PC-9 (cell line): ENCODE results near the gene ADORA1. TPM values are rescaled to one million over a fixed set of nuclear protein-coding genes. Genes with fewer than 3 reads are reported as not detected.

Source experiments
- BruUV-seq: library from RNA; stranded (reverse); fragments of 400-500 nt; replicated peaks from 2 replicates; lab custom pipeline; 2021; lab: Mats Ljungman, UMichigan
- CTCF ChIA-PET: fragments of 300-600 bp; sonication (Branson Sonifier 250); formaldehyde crosslinking; loops from one replicate; lab custom pipeline; 2022; ENCODE audit warnings: antibody characterized with exemption; lab: Charles Lee
- POLR2A ChIA-PET: fragments of 300-600 bp; sonication (Branson Sonifier 250); formaldehyde crosslinking; loops from one replicate; lab custom pipeline; 2022; ENCODE audit warnings: antibody characterized with exemption; ENCODE audit not compliant: unreplicated experiment; lab: Charles Lee
- DNase-seq, 2 experiments: peaks; one replicate each; pipeline versions ENCODE4 v3.0.0 to v3.0.0-alpha.2; 2015 to 2022; ENCODE audit warnings: mixed read lengths in 1 of 2
- H2AFZ ChIP-seq: fragments of 200-600 bp; sonication (generic); 2 replicates; pipeline ENCODE4 v1.8.1; 2017; ENCODE audit warnings: antibody characterized with exemption
- H3F3A ChIP-seq: fragments of 200-600 bp; sonication (generic); 2 replicates; pipeline ENCODE4 v1.8.1; 2017; ENCODE audit warnings: antibody characterized with exemption, mild to moderate bottlenecking, low read depth; ENCODE audit not compliant: insufficient read depth
- H3K27ac ChIP-seq: fragments of 200-600 bp; sonication (generic); 2 replicates; pipeline ENCODE4 v1.6.1; 2016; ENCODE audit warnings: mixed run types
- H3K27me3 ChIP-seq: fragments of 200-600 bp; sonication (generic); 2 replicates; pipeline ENCODE4 v1.6.1; 2016; ENCODE audit warnings: low read depth, mixed run types; ENCODE audit not compliant: insufficient read depth
- H3K36me3 ChIP-seq: fragments of 200-600 bp; sonication (generic); 2 replicates; pipeline ENCODE4 v1.6.1; 2016; ENCODE audit warnings: low read depth, mixed run types
- H3K4me1 ChIP-seq: fragments of 200-600 bp; sonication (generic); replicated peaks from 2 replicates; pipeline ENCODE4 v1.6.1; 2016; ENCODE audit warnings: mixed run types; ENCODE audit not compliant: insufficient read depth
- H3K4me2 ChIP-seq: fragments of 200-600 bp; sonication (generic); 2 replicates; pipeline ENCODE4 v1.6.1; 2017; ENCODE audit warnings: mixed run types
- H3K4me3 ChIP-seq: fragments of 200-600 bp; sonication (generic); 2 replicates; pipeline ENCODE4 v1.6.1; 2016; ENCODE audit warnings: mixed run types
- H3K79me2 ChIP-seq: fragments of 200-600 bp; sonication (generic); 2 replicates; pipeline ENCODE4 v1.6.1; 2017; ENCODE audit warnings: low read depth, mixed run types
- H3K9me2 ChIP-seq: fragments of 200-600 bp; sonication (generic); 2 replicates; pipeline ENCODE4 v1.8.1; 2017; ENCODE audit warnings: mild to moderate bottlenecking; ENCODE audit not compliant: insufficient read depth
- H3K9me3 ChIP-seq: fragments of 200-600 bp; sonication (generic); 2 replicates; pipeline ENCODE4 v1.8.1; 2016; ENCODE audit warnings: low read depth; ENCODE audit not compliant: insufficient read depth
- H4K20me1 ChIP-seq: fragments of 200-600 bp; sonication (generic); 2 replicates; pipeline ENCODE4 v1.8.1; 2017; ENCODE audit not compliant: insufficient read depth
- EZH2 ChIP-seq: fragments of 200-600 bp; sonication (generic); IDR thresholded peaks from 2 replicates; pipeline ENCODE4 v1.8.0; 2017; ENCODE audit warnings: antibody characterized with exemption, low read depth
- intact Hi-C: fragments of 100-400 bp; cut with micrococcal nuclease; formaldehyde crosslinking; loops from one replicate; pipeline ENCODE4 v1.10.0; 2022; ENCODE audit not compliant: unreplicated experiment
- total RNA-seq: library from RNA; stranded (reverse); gene quantifications from 2 replicates; pipeline ENCODE4 v1.2.3, GENCODE V29; 2021
- TF ChIP-seq, protein P1 (sequence below): fragments of 200-600 bp; sonication (generic); conservative IDR thresholded peaks from 2 replicates; pipeline ENCODE4 v1.6.1; 2017; ENCODE audit warnings: mixed run types, antibody characterized with exemption, mild to moderate bottlenecking, moderate library complexity

ADORA1 gene
- total RNA-seq, 1 experiment from 2014 or later, result 8.3 TPM

- H3F3A ChIP-seq, result peaks cover 10% of the 10 kb centered on the region
- H2AFZ ChIP-seq, result no peak overlapping the region
- no peak overlapping the region for H3K4me3 ChIP-seq
- H3K27me3 ChIP-seq, result no peaks in the 10 kb centered on the region
- no peaks in the 10 kb centered on the region for H3K79me2 ChIP-seq
- H3K27ac ChIP-seq, result no peak overlapping the region
- no peak for TF ChIP-seq EZH2
- H4K20me1 ChIP-seq, result no peaks in the 10 kb centered on the region
- H3K36me3 ChIP-seq, result no peaks in the 10 kb centered on the region
- H3K4me1 ChIP-seq, result peaks cover 15% of the 10 kb centered on the region
- H3K9me3 ChIP-seq, result 0 out of 2 replicates have a peak, but pooled peaks cover 20% of the 10 kb centered on the region
- no TSS peak for BruUV-seq
- no peaks in the 10 kb centered on the region for H3K9me2 ChIP-seq
- intact Hi-C loops, result no loop called here
- ChIA-PET CTCF (no interaction called here), POLR2A (no interaction called here)
- H3K4me2 ChIP-seq, result no peak overlapping the region
- DNase-seq, result no peak
Measured at GRCh38 chr1:203095061-203095690, 32.4 kb upstream of the ADORA1 start.

DNA sequence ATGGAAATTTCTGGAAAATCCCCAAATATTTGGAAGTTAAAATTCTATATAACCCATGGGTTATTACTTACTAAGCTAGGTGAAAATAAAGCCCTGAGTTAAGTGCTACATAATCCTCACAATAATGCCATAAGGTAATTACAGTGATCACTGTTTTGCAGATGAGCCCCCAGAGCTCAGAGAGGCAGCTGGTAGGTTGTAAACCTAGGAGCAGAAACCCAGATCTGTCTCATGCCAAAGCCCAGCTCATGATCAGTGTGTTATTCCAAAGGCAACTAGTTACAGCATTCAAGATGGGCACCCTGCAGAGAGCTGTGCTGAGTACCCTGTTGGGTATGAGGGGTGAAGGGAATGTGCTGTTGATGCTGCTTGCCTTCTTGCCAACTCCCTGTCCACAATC is 31.0 kb upstream of the ADORA1 start:
- Histone ChIP-seq H4K20me1 (no peaks in the 10 kb centered on the region), H3K36me3 (no peaks in the 10 kb centered on the region), H3K4me2 (no peak overlapping the region), H3F3A (peaks cover 22% of the 10 kb centered on the region), H3K27ac (no peak overlapping the region), H2AFZ (no peak overlapping the region), H3K27me3 (no peaks in the 10 kb centered on the region), H3K9me3 (0 out of 2 replicates have a peak, but pooled peaks cover 20% of the 10 kb centered on the region), H3K9me2 (no peaks in the 10 kb centered on the region), H3K4me1 (peaks cover 26% of the 10 kb centered on the region), H3K79me2 (no peaks in the 10 kb centered on the region), H3K4me3 (no peak overlapping the region)
- intact Hi-C loops, result no loop called here
- POLR2A ChIA-PET, result no interaction called here
- CTCF ChIA-PET, result no interaction called here
- TF ChIP-seq, protein P1, sequence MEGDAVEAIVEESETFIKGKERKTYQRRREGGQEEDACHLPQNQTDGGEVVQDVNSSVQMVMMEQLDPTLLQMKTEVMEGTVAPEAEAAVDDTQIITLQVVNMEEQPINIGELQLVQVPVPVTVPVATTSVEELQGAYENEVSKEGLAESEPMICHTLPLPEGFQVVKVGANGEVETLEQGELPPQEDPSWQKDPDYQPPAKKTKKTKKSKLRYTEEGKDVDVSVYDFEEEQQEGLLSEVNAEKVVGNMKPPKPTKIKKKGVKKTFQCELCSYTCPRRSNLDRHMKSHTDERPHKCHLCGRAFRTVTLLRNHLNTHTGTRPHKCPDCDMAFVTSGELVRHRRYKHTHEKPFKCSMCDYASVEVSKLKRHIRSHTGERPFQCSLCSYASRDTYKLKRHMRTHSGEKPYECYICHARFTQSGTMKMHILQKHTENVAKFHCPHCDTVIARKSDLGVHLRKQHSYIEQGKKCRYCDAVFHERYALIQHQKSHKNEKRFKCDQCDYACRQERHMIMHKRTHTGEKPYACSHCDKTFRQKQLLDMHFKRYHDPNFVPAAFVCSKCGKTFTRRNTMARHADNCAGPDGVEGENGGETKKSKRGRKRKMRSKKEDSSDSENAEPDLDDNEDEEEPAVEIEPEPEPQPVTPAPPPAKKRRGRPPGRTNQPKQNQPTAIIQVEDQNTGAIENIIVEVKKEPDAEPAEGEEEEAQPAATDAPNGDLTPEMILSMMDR, result no peak
- TF ChIP-seq EZH2, result no peak
- no TSS peak for BruUV-seq
- DNase-seq, result no peak

DNA sequence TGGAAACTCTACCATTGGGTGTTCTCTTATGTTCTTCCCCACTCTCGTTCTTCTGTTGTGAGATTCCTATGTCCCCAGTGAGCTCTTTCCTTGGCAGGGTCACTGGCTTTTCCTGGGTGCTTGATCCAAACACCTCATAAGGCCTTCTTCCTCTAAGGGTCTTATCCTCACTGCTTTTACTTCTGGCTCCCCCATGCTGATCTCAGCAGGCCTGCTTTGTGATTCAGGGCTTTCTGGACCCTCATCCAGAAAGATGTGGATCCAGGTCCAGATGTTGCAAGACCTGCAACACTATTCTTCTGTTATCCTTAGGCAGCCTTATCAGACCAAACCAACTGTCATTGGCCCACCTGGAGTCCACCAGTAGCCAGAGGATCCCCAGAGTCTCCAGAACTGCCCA is 30.5 kb upstream of the ADORA1 start:
- TF ChIP-seq EZH2, result no peak
- TF ChIP-seq, protein P1, result no peak
- no peak overlapping the region for H2AFZ ChIP-seq
- POLR2A ChIA-PET, result no interaction called here
- no peak overlapping the region for H3K27ac ChIP-seq
- no peak overlapping the region for H3K4me2 ChIP-seq
- no peak overlapping the region for H3K4me3 ChIP-seq
- no TSS peak for BruUV-seq
- DNase-seq, result no peak
- intact Hi-C loops, result no loop called here
- peaks cover 26% of the 10 kb centered on the region for H3K4me1 ChIP-seq
- H3F3A ChIP-seq, result peaks cover 22% of the 10 kb centered on the region
- CTCF ChIA-PET, result no interaction called here
- H3K36me3 ChIP-seq, result no peaks in the 10 kb centered on the region
- H3K79me2 ChIP-seq, result no peaks in the 10 kb centered on the region
- no peaks in the 10 kb centered on the region for H4K20me1 ChIP-seq
- no peaks in the 10 kb centered on the region for H3K27me3 ChIP-seq
- H3K9me2 ChIP-seq, result no peaks in the 10 kb centered on the region
- H3K9me3 ChIP-seq, result 0 out of 2 replicates have a peak, but pooled peaks cover 20% of the 10 kb centered on the region

GRCh38 chr1:203098445-203098844 is 29.1 kb upstream of the ADORA1 start:
- Histone ChIP-seq H3K79me2 (no peaks in the 10 kb centered on the region), H3K9me2 (no peaks in the 10 kb centered on the region), H3K27me3 (no peaks in the 10 kb centered on the region), H4K20me1 (no peaks in the 10 kb centered on the region), H2AFZ (no peak overlapping the region), H3K36me3 (no peaks in the 10 kb centered on the region), H3K4me2 (no peak overlapping the region), H3K4me3 (no peak overlapping the region), H3K4me1 (peaks cover 25% of the 10 kb centered on the region), H3F3A (peaks cover 22% of the 10 kb centered on the region), H3K9me3 (0 out of 2 replicates have a peak, but pooled peaks cover 20% of the 10 kb centered on the region), H3K27ac (no peak overlapping the region)
- TF ChIP-seq EZH2, result no peak
- TF ChIP-seq, protein P1, result no peak
- intact Hi-C loops, result no loop called here
- BruUV-seq, result no TSS peak
- ChIA-PET CTCF (no interaction called here), POLR2A (interaction anchor here (0.6 kb wide), 1 partner anchor 1152 kb away, joined by 3 read pairs; the partner anchor contains the start of gene LMOD1)
- DNase-seq, result no peak
